BLaER1 treated with 17β-estradiol and CSF1 and Interleukin-3, amounts not matched to agents 10 nM and 100 nM (cell line): ENCODE data around the gene PRDM10.
A peak's percentile ranks its signal among the peaks of the same experiment; 100 is the strongest.
"Not testable (repeated sequence)": the region's sequence is repeated elsewhere in the genome, so short reads cannot be mapped to it uniquely, and the experiment has no call there.

Experiments used
- H3K27ac ChIP-seq, 11 experiments: shearing (Covaris generic); formaldehyde crosslinking; 2 replicates each; pipeline ENCODE4 v1.8.1; 2022
- H3K27me3 ChIP-seq, 11 experiments: shearing (Covaris generic); formaldehyde crosslinking; 2 replicates each; pipeline ENCODE4 v1.8.1; 2022
- H3K36me3 ChIP-seq, 11 experiments: shearing (Covaris generic); formaldehyde crosslinking; 2 replicates each; pipeline ENCODE4 v1.8.1; 2022
- H3K4me1 ChIP-seq, 10 experiments: shearing (Covaris generic); formaldehyde crosslinking; 2 replicates each; pipeline ENCODE4 v1.8.1; 2022
- H3K4me2 ChIP-seq, 11 experiments: shearing (Covaris generic); formaldehyde crosslinking; 2 replicates each; pipeline ENCODE4 v1.8.1; 2022
- H3K4me3 ChIP-seq, 10 experiments: shearing (Covaris generic); formaldehyde crosslinking; 2 replicates each; pipeline ENCODE4 v1.8.1; 2022
- H3K9ac ChIP-seq, 11 experiments: shearing (Covaris generic); formaldehyde crosslinking; 2 replicates each; pipeline ENCODE4 v1.8.1; 2022
- H3K9me3 ChIP-seq, 11 experiments: shearing (Covaris generic); formaldehyde crosslinking; replicated peaks in 1 of 11; 2 replicates each; pipeline ENCODE4 v1.8.1; 2022
- H4K20me1 ChIP-seq, 11 experiments: shearing (Covaris generic); formaldehyde crosslinking; 2 replicates each; pipeline ENCODE4 v1.8.1; 2022
- Cebpa-rat ChIP-seq, 11 experiments: shearing (Covaris generic); IDR thresholded peaks; 2 replicates each; pipeline ENCODE4 v1.8.1; 2022

PRDM10 gene

DNA sequence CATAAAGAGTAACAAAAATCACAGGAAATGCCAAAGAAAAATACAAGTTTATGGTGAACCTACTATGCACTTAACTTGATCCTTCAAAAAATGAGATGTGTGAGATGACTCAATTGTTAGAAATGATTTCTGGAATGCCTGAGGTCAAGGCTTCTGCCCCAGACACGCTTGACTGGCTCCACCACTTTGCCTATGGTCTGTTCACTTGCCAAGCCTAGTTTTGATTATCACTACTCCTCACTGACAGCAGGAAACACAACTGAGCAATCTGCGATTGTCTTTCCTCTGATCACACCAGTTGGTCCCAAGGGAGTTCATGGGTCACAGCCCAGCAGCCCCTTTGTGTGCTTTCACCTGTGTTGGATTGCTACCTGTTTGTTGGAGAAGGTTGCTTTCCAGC, 20.6 kb upstream of the PRDM10 start:
- peak overlapping the region in 1 of 11 experiments; percentile 1; a peak in 1 of 22 replicates for H3K9ac ChIP-seq
- peaks cover 0 to 30% (median 9%) of the 10 kb centered on the region in 11 experiments; a peak in 9 of 22 replicates for H3K27me3 ChIP-seq
- no peak for TF ChIP-seq Cebpa-rat (IDR thresholded peaks at IDR 0.05)
- H4K20me1 ChIP-seq, result no peaks in the 10 kb centered on the region
- no peak overlapping the region for H3K4me3 ChIP-seq
- H3K4me1 ChIP-seq, result peaks cover 18 to 34% (median 30%) of the 10 kb centered on the region in 10 experiments
- peaks cover 10 to 24% (median 14%) of the 10 kb centered on the region in 11 experiments; a peak in 20 of 22 replicates for H3K9me3 ChIP-seq
- no peaks in the 10 kb centered on the region for H3K36me3 ChIP-seq
- peak overlapping the region in 3 of 11 experiments; percentile 29 to 55 (median 37); a peak in 6 of 22 replicates for H3K27ac ChIP-seq
- peak overlapping the region; percentile 53 to 86 (median 68) for H3K4me2 ChIP-seq

DNA sequence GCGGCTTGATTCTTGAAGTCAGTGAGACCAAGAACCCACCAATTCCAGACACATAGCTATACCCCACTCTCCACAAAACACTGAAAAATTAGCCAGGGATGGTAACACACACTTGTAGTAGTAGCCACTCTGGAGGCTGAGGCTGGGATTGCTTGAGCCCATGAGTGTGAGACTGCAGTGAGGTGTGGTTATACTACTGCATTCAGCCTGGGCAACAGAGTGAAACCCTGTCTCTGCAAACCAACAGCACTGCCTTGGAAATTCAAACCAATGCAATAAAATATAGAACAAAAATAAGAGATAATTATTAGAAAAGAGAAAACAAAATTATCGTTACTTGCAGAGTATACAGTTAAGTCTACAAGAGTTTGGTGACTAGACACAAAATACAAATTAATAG, 20.2 kb upstream of the PRDM10 start:
- no peak overlapping the region for H3K4me3 ChIP-seq
- no peak for TF ChIP-seq Cebpa-rat (IDR thresholded peaks at IDR 0.05)
- peak overlapping the region; percentile 53 to 86 (median 68); a peak in 21 of 22 replicates for H3K4me2 ChIP-seq

DNA sequence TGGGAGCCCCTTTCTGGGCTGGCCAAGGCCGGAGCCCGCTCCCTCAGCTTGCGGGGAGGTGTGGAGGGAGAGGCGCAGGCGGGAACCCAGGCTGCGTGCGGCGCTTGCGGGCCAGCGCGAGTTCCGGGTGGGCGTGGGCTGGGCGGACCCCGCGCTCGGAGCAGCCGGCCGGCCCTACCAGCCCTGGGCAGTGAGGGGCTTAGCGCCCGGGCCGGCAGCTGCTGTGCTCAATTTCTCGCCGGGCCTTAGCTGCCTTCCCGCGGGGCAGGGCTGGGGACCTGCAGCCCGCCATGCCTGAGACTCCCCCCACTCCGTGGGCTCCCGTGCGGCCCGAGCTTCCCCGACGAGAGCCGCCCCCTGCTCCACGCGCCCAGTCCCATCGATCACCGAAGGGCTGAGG, 19.0 kb upstream of the PRDM10 start:
- Histone ChIP-seq H3K4me1 (peaks cover 18 to 34% (median 30%) of the 10 kb centered on the region in 10 experiments), H3K27me3 (peaks cover 0 to 27% (median 9%) of the 10 kb centered on the region in 11 experiments; a peak in 9 of 22 replicates), H3K4me2 (0 out of 22 replicates have a peak overlapping the region, but pooled peaks of 1 of the 11 experiments have one; percentile 73), H3K9me3 (peaks cover 10 to 24% (median 14%) of the 10 kb centered on the region in 11 experiments; a peak in 20 of 22 replicates)
- H3K27ac ChIP-seq, H4K20me1 ChIP-seq, H3K36me3 ChIP-seq, H3K4me3 ChIP-seq, H3K9ac ChIP-seq: not testable (repeated sequence)

More for the DNA sequence above, 20.2 kb upstream of the PRDM10 start:
- Histone ChIP-seq H3K27ac (no peak overlapping the region), H3K27me3 (peaks cover 0 to 30% (median 9%) of the 10 kb centered on the region in 11 experiments; a peak in 9 of 22 replicates), H3K9ac (no peak overlapping the region), H3K9me3 (peaks cover 10 to 24% (median 14%) of the 10 kb centered on the region in 11 experiments; a peak in 20 of 22 replicates), H3K36me3 (no peaks in the 10 kb centered on the region), H3K4me1 (peaks cover 18 to 34% (median 30%) of the 10 kb centered on the region in 10 experiments), H4K20me1 (no peaks in the 10 kb centered on the region)

DNA sequence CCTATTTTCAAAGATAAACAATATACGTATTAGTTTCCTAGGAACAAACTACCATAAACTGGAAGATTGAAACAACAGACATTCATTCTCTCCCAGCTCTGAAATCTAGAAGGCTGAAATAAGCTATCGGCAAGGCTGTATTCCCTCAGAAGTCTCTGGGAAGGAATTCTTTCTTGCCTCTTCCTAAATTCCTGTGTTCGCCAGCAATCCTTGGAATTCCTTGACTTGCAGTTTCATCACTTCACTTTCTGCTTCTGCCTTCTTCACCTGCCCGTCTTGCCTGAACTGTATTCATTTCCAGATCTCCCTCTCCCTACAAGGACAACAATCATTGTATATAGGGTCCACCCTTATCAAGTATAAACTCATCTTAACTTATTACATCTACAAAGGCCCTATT, 17.7 kb upstream of the PRDM10 start:
- no peak overlapping the region for H3K9ac ChIP-seq
- peaks cover 18 to 34% (median 30%) of the 10 kb centered on the region in 10 experiments for H3K4me1 ChIP-seq
- H3K36me3 ChIP-seq, result no peaks in the 10 kb centered on the region
- peaks cover 0 to 17% (median 9%) of the 10 kb centered on the region in 11 experiments; a peak in 8 of 22 replicates for H3K27me3 ChIP-seq
- H4K20me1 ChIP-seq, result no peaks in the 10 kb centered on the region
- no peak for TF ChIP-seq Cebpa-rat (IDR thresholded peaks at IDR 0.05)
- H3K4me2 ChIP-seq, result no peak overlapping the region
- peaks cover 19 to 32% (median 23%) of the 10 kb centered on the region in 11 experiments for H3K9me3 ChIP-seq
- no peak overlapping the region for H3K4me3 ChIP-seq
- no peak overlapping the region for H3K27ac ChIP-seq

DNA sequence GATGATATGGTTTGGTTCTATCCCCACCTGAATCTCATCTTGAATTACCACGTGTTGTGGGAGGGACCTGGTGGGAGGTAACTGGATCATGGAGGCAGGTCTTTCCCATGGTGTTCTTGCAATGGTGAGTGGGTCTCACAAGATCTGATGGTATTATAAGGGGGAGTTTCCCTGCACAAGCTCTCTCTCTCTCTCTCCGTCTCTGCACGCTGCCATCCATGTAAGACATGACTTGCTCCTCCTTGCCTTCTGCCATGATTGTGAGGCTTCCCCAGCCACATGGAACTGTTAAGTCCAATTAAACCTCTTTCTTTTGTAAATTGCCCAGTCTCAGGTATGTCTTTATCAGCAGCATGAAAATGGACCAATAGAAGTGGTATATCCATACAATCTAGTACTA, 13.2 kb upstream of the PRDM10 start:
- Histone ChIP-seq H3K4me1 (peaks cover 0 to 13% (median 7%) of the 10 kb centered on the region in 10 experiments; a peak in 13 of 20 replicates), H3K9me3 (peaks cover 6 to 14% (median 12%) of the 10 kb centered on the region in 11 experiments; a peak in 20 of 22 replicates)
- H3K9ac ChIP-seq, H3K4me3 ChIP-seq, H3K4me2 ChIP-seq, H3K27me3 ChIP-seq, H3K27ac ChIP-seq, H3K36me3 ChIP-seq, H4K20me1 ChIP-seq: not testable (repeated sequence)

DNA sequence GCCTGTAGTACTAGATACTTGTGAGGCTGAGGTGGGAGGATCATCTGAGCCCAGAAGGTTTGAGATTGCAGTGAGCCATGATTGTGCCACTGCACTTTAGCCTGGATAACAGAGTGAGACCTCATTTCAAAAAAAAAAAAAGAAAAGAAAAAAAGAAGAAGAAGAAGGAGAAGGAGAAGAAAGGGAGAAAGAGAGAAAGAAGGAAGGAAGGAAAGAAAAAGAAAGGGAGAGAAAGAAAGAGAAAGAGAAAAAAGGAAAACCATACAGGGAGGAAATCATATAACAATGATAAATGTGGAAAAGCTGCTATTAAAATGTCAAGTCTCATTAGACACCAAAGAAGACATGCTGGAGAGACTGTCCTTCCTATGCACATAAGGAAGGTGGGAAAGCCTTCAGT, 5.7 kb upstream of the PRDM10 start:
- peaks cover 14 to 21% (median 17%) of the 10 kb centered on the region in 10 experiments for H3K4me1 ChIP-seq
- no peaks in the 10 kb centered on the region for H3K27me3 ChIP-seq
- no peak overlapping the region for H3K27ac ChIP-seq
- H3K9me3 ChIP-seq, result no peaks in the 10 kb centered on the region
- no peaks in the 10 kb centered on the region for H3K36me3 ChIP-seq
- TF ChIP-seq Cebpa-rat (IDR thresholded peaks at IDR 0.05), result no peak
- no peak overlapping the region for H3K4me3 ChIP-seq
- no peak overlapping the region for H3K9ac ChIP-seq
- no peaks in the 10 kb centered on the region for H4K20me1 ChIP-seq
- H3K4me2 ChIP-seq, result no peak overlapping the region

DNA sequence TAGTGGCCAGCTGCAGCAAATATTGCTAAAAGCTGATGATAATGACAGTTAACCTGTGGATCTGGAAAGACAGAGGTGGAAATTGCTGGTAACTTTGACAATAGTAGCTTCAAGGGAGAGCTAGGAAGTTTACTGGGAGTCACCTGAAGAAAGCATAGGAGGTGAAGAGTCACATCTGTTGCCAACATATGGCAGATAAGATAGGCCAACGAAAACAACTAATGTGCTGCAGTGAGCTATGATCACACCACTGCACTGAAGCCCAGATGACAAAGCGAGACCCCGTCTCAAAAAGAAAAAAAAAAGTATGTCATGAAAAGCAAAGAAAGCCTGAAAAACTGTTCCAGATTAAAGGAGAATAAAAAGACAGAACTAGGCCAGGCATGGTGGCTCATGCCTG, 4.3 kb upstream of the PRDM10 start:
- no peak for TF ChIP-seq Cebpa-rat (IDR thresholded peaks at IDR 0.05)
- Histone ChIP-seq H3K9me3 (no peaks in the 10 kb centered on the region), H3K36me3 (no peaks in the 10 kb centered on the region), H3K27me3 (no peaks in the 10 kb centered on the region), H3K4me1 (peaks cover 14 to 21% (median 17%) of the 10 kb centered on the region in 10 experiments), H4K20me1 (no peaks in the 10 kb centered on the region), H3K27ac (no peak overlapping the region), H3K4me2 (no peak overlapping the region), H3K4me3 (no peak overlapping the region), H3K9ac (no peak overlapping the region)

DNA sequence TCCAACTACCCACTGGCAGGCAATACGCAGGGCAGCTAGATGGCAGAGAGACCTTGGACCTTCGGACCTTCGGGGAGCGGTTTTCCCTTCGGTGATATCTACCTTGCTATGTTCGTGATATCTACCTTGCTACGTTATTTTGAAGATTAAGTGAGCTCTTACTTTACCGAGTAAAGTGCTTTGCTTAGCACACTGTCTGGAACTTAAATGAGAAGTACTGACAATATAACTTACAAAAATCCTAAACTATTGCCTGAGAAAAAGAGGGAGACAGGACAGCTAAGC, 1.0 kb upstream of the PRDM10 start:
- Histone ChIP-seq H3K9me3 (no peaks in the 10 kb centered on the region), H3K4me2 (peak overlapping the region; percentile 67 to 93 (median 85)), H3K4me3 (peak overlapping the region; percentile 76 to 88 (median 82)), H3K36me3 (peaks cover 0 to 15% (median 0%) of the 10 kb centered on the region in 11 experiments; a peak in 4 of 22 replicates), H3K9ac (peak overlapping the region; percentile 97 to 100 (median 98)), H3K4me1 (peaks cover 29 to 46% (median 40%) of the 10 kb centered on the region in 10 experiments), H3K27me3 (no peaks in the 10 kb centered on the region), H4K20me1 (peaks cover 0 to 5% (median 0%) of the 10 kb centered on the region in 11 experiments; a peak in 1 of 22 replicates), H3K27ac (peak overlapping the region; percentile 98 to 100 (median 99))
- TF ChIP-seq Cebpa-rat (IDR thresholded peaks at IDR 0.05), result peak in 1 of 11 experiments; percentile 2; a peak in 1 of 22 replicates

DNA sequence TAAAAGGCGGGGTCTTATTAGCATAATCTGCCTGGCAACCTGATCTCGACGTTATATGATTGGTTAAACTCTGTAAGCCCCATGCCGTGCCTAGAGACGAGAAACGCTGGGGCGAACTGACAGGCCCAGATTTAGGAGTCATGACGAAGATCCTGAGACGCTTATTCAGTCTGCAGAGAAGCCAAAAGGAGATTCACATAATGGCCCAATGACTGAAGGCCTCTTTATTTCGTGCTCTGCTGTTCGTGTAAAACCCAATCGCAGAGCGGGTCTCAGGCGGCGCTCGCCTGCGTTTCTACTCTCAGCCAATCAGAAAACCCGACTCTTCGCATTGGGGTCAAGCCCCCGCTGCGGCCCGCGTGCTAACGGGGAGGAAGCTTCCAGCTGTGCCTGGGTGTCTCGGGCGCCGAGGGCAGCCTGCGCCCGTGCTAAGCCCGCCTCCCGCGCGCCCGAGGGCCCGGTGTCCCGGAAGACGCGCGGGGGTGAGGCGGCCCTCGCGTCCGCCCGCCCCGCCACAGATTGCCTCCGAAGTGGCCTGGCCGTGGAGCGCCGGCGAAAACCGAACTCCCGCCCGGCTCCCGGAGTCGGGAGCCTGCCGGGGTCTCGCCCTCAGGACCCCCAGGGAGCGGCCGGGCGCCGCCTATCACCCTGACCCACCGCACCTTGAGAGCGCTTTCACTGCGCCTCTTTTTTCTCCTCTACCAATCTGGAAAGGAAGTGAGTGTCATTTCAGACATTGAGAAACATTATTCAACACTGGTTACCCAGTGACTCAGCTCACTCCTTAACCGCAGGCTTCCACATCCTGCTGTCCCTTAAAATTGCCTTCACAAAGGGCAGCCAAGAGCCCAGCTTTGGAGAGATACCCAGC, 446 bp upstream of the PRDM10 start:
- TF ChIP-seq Cebpa-rat (IDR thresholded peaks at IDR 0.05), result peak in 9 of 11 experiments; percentile 38 to 85 (median 68); a peak in 15 of 22 replicates
- Histone ChIP-seq H3K9me3 (no peaks in the 10 kb centered on the region), H3K27ac (peak overlapping the region; percentile 98 to 100 (median 99)), H3K9ac (peak overlapping the region; percentile 97 to 100 (median 98)), H4K20me1 (peaks cover 0 to 6% (median 0%) of the 10 kb centered on the region in 11 experiments; a peak in 1 of 22 replicates), H3K27me3 (no peaks in the 10 kb centered on the region), H3K4me2 (peak overlapping the region; percentile 67 to 93 (median 85)), H3K4me1 (peaks cover 29 to 52% (median 44%) of the 10 kb centered on the region in 10 experiments), H3K36me3 (peaks cover 0 to 19% (median 1%) of the 10 kb centered on the region in 11 experiments; a peak in 5 of 22 replicates), H3K4me3 (peak overlapping the region; percentile 76 to 88 (median 82))
